HG03045 (cell line): ENCODE data around the gene ME1.
"Not testable (repeated sequence)": the region's sequence is repeated elsewhere in the genome, so short reads cannot be mapped to it uniquely, and the experiment has no call there.

Source experiments
- ATAC-seq: cut with Tn5 transposase; IDR thresholded peaks from one replicate; pipeline ENCODE4 v1.9.1; 2021; ENCODE audit warnings: mild to moderate bottlenecking, moderate library complexity; ENCODE audit not compliant: unreplicated experiment

ME1 gene

DNA sequence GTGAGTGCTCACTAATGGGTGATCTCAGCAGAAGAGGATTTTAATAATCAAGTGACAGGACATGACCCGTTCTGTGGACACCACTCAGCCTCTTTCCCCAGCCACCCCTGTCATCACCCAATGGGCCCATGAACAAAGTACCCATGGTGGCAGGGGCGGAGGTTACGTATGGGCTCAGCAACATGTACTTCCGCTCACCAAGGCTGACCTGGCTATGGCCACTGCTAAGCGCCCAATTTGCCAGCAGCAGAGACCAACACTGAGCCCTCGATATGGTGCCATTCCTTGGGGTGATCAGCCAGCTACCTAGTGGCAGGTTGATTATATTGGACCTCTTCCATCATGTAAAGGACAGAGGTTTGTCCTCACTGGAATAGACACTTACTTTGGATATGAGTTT is 68.5 kb downstream of the ME1 start:
- ATAC-seq, result not testable (repeated sequence)

DNA sequence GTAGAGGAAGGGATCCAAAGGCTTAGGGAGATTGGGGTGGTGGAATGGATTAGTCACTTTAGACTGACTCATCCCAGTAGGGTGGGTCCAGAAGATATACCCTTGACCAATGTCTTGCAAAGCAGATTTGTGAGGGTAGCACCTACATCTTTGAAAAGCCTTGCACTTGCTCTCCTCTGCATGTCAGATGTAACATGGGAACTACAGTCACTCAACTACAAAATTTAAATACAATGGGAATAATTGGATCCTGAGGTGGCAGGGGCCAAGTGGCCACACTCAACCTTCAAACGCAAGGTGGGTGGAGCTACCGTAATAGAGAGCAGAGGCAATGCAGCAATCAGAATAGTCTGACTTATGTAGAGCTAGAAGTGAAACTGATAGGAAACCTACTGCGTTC is 71.2 kb downstream of the ME1 start:
- ATAC-seq, result no peak

DNA sequence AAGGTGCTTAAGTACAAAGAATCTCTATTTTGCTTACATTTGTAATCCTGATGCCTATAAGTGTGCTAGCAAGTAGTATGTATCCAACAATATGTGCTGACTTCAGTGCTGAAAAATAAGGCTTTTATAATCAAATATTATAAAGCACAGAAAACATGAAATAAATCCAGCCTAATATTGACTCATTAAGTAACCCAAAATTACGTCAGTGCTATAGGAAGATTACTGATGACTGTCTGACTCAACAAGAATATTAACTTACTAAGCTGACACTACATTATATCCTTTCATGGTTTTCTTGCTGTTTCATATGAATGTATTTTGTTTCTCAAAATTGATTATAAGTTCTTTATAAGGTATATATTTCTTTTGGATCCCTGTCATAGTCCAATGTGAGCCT is 76.1 kb downstream of the ME1 start:
- ATAC-seq, result no peak

DNA sequence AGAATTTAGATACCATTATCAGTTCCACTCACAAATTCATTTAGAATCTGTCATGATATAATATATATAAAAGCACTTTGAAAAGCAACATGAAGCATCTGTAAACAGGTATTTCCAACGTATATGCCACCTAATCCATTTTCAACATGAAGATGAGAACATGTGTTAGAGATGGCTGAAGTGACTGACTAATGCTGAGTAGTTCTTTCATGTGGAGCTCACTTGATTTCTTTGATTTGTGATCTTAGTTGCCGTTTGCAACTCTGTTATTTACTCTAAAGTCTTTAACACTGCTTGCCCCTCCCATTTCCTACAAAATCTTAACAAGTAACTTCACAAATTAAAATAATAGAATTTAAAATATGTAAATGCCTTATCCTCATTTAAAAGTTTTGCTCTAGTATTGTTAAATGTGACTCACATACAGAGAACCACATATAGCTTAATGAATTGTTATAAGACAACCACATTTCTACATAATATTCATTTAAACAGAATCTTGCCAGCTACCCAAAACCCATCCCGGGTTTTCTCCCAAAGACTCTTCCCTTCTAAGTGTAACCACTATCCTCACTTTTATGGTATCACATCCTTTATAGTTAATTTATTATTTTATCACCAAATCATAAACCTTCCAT is 78.3 kb downstream of the ME1 start:
- ATAC-seq, result no peak

DNA sequence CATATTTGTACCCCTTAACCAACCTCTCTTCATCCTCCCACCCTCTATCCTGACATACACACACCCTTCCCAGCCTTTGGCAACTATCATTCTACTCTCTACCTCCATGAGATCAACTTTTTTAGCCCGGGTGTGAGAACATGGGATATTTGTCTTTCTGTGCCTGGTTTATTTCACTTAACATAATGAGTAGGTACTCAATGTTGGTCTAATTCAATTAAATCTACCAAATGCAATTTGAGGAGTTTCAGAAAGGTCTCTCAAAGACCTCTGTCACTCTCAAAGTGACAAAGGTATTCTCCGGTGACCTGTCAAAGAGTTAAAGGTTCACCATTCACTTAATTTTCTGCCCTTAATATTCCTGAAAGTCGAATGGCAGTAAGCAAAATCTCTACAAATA is 87.7 kb downstream of the ME1 start:
- no peak for ATAC-seq

DNA sequence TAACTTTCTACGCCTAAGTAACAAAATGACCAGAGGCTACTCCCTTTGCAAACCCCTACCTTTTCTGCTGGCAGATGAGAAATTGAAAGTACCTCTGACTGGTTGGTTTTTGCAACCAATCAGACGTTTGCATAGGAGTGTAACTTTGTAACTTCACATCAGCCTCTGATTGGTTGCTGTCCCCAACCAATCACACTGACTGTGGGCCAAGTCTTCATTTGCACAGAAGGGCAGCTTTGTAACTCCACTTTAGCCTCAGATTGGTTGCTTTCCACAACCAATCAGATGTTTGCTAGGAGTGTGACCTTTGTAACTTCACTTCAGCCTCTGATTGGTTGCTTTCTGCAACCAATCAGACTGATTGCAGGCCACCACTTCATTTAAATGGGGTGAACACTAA is 89.1 kb downstream of the ME1 start:
- no peak for ATAC-seq

DNA sequence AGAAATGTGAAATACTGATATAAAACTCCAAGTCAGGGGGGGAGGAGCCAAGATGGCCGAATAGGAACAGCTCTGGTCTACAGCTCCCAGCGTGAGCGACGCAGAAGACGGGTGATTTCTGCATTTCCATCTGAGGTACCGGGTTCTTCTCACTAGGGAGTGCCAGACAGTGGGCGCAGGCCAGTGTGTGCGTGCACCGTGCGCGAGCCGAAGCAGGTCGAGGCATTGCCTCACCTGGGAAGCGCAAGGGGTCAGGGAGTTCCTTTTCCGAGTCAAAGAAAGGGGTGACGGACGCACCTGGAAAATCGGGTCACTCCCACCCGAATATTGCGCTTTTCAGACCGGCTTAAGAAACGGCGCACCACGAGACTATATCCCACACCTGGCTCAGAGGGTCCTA is 96.9 kb downstream of the ME1 start:
- not testable (repeated sequence) for ATAC-seq

DNA sequence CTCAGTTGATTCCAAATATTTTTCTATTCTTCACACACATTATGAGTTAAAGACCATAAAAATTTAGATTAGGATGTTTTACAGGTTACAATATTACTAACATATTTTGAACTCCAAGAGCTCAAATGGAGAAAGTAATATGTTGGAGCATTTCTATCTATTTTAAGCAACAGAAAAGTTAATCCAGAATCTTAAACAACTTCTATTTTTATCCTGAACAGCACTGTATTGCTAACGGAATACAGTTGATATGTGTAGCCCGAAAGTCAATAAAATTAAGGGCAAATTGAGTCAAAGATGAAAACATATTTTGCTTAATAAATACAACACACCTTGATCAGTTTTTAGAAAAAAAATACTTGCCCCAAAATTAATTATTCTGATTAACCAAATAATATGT is 97.4 kb downstream of the ME1 start:
- no peak for ATAC-seq

DNA sequence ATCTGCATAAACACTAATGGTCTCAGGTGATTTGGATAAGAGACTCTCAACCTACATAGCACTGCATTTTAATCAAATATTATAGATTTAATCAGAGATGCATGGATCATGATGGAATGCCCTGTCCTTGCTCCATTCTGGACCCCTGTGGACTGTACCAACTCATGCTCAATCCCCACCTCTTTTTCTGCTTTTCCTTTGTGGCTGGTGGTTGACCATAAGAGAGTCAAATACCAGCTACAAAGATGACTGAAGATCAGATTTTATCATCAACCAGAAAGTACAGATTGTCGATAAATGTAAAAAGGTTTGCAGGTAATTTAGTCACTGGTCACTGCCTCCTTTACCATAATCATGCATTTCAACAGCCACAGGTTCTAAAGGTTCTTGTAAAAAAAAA is 116.2 kb downstream of the ME1 start:
- no peak for ATAC-seq

DNA sequence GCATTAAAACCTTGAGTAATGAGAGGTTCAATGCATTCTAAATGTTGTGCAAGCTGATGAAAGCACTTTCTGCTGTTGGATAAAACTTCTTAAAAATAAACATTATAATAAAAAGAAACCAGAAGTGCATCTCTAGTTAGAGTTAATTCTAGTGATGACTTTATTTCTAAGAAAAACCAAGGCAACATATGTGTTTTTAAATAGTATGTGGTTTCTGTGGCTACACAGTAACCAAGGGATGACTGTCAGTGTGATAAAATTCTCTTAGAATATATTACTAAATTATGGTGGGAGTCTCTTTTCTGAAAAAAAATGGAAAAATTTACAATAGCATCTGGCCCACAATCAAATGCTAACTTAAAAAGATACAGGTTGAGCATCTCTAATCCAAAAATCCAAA is 117.0 kb downstream of the ME1 start:
- ATAC-seq, result no peak

DNA sequence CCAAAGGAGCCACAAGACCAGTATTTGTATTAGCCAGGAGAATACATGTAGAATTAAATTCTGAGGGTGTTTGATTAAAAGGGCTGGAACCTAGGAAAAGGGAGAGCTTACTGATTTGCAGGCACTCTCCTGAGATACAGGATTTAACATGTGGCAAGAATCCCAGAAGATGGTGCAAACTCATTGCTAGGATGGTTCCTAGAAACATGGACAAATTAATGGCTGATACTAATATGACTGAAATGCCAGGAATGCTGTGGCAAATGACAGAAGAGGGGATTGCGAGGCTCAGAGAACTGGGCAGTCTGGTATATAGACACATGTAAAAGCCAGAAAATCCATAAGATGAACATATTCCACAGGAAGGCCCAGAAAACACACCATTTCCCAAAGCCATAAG is 119.6 kb downstream of the ME1 start:
- ATAC-seq, result no peak

DNA sequence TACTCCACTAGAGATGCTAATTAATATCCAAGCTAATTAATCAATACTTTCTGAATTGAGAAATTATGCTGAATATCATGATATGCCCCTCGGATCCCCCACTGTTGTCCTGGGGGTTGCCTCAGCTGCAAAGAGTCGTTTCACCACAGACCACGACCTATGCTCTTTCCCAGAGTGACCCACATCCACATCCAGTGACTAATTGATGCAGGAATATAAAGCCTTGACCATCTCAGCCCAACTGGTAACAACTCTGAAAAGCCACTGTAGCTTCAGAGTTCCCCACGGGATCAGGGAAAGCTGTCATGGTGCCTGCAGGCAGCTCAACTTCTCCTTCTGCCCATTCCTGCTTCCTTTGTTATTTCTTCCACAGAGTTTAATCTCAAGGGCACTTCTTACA is 120.8 kb downstream of the ME1 start:
- no peak for ATAC-seq

DNA sequence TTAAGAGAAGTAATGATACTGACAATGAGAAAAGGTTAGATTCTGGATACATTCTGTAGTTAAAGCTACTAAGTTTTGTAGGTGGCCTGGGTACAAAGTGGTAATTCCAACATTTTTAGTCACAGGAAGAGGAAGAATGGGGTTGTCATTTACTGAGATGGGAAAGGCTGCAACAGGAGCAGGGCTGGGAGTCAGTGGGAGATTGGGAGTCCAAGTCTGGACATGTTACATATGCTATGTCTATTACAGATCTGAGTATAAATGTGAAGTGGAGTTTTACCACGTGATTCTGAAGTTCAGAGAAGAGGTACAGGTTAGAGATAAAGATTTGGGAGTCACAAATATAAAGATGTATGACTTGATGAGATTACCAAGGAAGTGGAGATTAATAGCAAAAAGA is 121.5 kb downstream of the ME1 start:
- no peak for ATAC-seq

DNA sequence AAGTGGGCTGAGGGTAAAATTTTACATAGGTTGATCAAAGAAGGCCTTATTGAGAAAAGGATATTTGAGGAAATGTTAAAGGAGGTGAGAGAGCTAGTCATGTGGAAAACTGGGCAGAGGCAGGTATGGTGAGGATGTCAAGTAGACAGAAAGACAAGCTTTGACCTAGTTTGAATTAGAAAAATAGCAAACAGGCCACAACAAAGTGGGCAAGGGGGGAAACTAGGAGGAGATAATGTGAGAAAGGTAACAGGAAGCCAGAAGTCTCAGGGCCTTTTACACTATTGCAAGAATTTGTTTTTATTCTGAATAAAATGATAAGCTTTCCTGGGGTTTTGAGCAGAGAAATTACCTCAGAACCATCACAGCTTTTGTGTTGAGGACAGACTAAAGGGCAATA is 122.0 kb downstream of the ME1 start:
- no peak for ATAC-seq

DNA sequence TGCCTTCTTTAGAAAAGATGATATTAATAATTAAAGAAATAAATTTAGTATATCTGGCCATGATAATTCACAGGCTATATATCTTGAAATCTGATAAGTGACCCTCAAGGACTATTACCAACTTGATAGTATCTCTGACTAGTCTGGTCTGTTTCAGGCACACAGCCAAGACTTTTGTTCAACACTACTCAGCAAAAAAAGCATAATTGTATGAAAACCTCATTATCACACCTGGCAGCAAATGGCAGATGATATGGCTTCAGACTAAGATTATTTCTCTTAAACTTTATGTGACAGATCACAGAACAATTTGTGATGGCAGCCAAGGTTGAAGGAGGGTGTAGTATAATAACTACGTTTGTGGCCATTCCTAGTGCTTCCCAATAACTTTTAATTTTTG is 123.0 kb downstream of the ME1 start:
- ATAC-seq, result no peak

DNA sequence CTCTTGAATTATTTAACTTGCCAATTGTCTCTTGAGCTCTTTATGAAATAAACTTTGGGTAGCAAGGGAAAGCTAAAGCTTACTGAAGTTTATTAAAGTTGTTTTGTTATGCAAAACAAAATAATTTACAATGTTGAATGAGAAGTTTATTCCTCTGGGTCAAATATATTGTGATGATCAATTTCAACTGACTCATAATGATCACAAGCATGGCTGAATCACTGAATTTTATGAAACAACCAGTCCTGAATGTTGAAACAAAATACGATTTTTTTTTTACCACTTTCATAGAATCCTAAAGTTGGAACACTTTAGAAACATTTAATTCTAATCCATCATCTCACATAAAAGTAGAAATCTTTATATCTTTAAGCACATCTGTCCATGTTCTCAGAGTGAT is 127.4 kb downstream of the ME1 start:
- ATAC-seq, result no peak

DNA sequence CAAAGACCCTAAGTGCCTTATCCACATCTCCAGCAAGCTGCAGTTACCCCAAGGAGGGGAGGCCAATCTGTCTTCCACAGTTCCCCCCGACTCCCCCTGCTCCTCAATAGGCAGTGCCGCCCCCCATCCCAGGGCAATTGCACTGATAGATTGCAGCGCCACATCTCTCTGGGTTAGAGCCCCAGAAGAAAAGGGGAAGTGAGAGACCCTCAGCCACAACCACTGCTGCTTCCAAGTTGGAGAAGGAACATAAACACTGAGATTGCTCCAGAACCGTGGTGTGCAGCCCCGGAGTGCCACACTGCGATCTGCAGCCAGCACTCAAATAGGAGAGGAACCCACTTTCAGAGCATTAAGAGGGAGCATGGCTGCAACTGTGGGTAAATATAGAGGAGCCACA is 136.2 kb downstream of the ME1 start:
- ATAC-seq, result no peak

DNA sequence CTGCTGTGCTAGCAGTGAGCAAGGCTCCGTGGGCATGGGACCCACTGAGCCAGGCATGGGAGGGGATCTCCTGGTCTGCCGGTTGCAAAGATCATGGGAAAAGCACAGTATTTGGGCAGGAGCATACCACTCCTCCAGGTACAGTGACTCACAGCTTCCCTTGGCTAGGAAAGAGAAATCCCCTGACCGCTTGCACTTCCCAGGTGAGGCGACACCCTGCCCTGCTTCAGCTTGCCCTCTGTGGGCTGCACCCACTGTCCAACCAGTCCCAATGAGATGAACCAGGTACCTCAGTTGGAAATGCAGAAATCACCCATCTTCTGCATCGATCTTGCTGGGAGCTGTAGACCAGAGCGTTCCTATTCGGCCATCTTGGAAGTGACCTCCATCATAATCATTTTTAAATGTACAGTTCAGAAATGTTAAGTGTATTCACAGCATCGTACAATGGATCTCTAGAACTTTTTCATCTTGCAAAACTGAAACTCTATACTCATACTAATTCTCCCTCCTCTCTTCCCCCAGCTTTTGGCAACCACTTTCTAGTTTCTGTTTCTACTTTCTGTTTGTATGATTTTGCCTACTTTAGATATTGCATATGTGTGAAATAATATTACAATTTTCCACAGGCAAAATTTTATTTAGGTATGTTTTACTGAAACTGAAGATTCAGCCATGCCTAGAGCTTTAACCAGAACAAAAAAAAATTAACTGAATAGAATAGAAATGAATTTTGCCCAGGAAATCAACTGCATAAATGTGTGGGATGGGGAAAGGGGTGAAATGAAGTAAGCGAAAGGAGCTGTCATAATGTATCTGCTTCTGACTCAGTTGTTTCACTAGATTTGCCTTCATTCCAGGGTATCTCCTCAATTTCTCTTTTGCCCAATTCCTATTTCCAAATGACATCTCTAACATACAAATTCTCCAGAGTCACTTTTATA is 137.7 kb downstream of the ME1 start:
- ATAC-seq, result peak; percentile 80

DNA sequence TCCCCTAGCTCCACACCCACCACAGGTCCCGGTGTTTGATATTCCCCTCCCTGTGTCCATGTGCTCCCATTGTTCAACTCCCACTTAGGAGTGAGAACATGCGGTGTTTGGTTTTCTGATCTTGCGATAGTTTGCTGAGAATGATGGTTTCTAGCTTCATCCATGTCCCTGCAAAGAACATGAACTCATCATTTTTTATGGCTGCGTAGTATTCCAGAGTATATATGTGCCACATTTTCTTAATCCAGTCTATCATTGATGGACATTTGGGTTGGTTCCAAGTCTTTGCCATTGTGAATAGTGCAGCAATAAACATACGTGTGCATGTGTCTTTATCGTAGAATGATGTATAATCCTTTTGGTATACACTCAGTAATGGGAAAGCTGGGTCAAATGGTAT is 143.6 kb downstream of the ME1 start:
- ATAC-seq, result not testable (repeated sequence)

DNA sequence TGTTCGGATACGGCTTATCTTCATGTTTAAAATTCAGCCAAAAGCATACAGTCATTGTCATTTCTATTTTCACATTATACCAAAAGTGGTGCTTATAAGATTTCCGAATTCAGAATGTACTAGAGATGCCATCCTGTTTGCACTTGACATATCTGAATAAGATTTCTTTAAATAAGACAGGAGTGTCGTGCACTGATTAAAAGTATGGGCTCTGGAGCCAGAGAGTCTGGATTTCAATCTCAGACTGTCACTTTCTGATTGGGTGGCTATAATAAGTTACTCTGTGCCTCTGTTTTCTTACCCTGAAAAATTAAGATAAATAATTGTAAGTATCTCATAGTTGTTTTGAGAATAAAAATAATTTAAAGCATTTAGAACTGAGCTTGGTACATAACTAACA is 144.9 kb downstream of the ME1 start:
- ATAC-seq, result no peak

DNA sequence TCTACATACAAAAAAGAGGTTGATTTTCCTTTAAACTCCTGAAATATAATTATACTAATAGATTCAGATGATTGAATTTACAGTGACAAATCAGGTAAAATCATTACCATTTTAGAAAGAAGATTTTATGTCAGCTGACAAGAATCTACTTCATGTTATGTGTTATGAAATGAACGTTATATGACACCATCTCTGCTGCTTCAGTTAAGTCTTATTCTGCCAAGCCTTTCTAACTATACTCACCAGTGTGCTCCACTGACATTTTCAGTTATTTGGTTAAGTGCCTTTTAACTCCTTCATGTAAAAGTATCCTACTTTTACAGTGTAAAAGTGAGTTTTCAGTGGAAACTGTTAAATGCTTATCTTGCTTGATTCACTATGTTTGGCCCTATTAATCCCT is 157.3 kb downstream of the ME1 start:
- ATAC-seq, result no peak

DNA sequence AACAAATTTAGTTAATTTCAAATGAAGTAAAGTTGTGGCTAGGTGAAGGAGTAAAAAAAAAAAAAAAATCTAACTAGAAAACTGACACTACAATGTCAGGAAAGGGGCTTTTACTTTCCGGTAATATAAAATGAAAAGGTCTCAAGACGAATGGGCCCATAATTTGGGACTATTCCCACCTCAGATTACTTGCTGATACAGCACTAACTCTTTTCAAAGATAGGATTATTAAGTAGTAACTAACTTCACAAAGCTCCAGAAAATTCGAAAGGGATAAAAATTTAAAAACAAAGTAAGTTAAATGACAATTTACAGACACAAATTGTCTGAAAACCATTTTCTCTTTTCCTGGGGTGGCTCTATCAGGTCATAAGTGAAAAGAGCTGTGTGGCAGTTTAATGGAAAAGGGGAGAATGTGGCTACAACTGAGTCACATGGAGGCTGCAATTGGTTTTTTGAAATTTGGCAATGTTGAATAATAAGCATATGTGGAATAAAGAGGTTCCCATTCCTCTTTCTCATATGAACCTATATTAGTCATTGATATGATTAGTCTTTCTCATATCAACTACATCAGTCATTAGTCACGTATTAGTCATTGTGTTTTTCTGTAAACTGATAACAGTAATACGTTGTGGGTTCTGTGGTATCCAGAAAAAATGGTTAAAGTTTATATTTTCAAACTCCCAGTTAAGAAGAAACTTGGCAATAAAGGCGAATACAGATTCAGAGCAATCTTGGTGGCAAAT is 159.7 kb downstream of the ME1 start:
- ATAC-seq, result no peak
